ENCODE data around the gene DLG5.
A peak's percentile ranks its signal among the peaks of the same experiment; 100 is the strongest.

Gene DLG5

DNA sequence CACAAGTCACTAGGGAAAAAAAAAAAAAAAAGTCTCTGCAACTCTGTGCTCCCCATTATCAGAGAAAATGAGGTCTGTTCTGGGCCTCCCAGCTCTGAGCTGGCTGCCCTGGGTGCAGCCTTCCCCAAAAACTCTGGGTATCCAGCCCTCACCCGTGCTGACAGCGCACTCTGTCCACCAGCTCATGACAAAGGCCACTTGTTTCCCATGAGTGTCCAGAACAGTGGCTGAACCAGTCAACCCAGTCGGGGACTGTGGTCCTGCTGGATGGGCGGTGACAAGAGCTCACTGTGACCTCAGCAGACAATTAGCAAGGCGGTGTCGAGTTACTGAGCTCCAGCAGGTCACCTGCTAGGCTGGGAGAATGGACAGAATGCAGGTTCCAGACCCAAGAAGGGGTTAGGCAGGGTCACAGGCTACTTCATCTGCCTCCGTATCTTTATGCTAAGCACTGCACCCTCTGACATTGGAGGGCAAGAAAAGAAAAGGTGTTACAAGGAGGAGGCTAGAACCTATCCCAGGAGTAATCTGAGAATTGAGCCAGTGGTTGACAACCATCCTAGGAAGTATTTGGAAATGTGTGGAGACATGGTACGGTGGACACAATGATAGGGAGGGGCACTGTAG is 37.2 kb downstream of the DLG5 start:
- H3K27ac ChIP-seq, result peak overlapping the region; percentile 98
- TF ChIP-seq, protein P1, sequence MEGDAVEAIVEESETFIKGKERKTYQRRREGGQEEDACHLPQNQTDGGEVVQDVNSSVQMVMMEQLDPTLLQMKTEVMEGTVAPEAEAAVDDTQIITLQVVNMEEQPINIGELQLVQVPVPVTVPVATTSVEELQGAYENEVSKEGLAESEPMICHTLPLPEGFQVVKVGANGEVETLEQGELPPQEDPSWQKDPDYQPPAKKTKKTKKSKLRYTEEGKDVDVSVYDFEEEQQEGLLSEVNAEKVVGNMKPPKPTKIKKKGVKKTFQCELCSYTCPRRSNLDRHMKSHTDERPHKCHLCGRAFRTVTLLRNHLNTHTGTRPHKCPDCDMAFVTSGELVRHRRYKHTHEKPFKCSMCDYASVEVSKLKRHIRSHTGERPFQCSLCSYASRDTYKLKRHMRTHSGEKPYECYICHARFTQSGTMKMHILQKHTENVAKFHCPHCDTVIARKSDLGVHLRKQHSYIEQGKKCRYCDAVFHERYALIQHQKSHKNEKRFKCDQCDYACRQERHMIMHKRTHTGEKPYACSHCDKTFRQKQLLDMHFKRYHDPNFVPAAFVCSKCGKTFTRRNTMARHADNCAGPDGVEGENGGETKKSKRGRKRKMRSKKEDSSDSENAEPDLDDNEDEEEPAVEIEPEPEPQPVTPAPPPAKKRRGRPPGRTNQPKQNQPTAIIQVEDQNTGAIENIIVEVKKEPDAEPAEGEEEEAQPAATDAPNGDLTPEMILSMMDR (conservative IDR thresholded peaks at IDR 0.05), result no peak

DNA sequence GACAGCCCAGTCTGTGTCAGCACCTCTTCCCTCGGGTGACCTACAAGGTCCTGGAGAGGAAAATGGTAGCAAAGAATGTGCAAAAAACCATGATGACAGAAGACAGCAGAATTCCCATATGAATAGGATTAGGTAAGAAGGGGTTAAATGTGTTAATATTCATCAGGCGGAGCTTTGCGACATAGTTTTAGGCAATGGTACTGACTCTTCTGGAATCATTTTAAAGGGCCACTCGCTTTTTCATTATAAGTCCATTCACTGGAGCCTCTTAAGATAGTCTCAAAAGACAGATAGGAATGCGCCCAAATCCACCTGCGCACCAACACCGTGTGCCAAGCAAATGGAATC is 38.2 kb downstream of the DLG5 start:
- peak overlapping the region; percentile 98 for H3K27ac ChIP-seq
- TF ChIP-seq, protein P1 (conservative IDR thresholded peaks at IDR 0.05), result no peak

DNA sequence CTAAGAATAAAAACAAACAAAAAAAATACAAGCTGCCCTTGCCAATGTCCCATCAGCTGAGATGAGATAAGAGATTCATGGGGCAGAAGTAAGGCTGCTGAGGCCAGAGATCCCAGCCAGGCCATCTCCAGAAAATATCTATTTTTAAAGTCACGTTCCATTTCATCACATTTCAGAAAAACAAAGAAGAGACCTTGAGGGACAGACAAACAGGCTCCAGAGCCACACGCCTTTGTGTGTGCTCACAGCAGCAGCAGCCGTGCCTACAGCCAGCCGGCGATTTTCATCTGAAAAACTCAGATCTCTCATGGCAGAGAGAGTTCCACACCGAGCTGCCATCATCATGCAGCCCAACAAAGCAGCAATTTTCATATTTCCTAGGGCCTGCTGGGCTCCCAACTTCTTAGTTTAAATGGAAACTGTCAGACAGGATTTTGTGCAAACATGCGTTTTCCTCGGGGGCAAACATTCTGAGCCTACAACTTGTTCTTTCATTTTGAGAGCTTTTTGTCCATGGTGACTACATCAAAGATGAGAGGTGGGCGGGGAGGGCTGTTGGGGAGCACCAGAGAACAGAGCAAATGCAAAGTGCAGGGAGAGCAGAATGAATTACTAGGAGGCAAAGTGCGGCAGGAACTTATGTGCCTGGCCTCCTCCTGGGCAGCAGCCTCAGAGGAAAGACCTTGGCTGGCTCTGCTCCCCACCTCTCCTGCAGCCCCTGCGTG is 38.8 kb downstream of the DLG5 start:
- peak overlapping the region; percentile 98 for H3K27ac ChIP-seq
- TF ChIP-seq, protein P1 (conservative IDR thresholded peaks at IDR 0.05), result no peak

DNA sequence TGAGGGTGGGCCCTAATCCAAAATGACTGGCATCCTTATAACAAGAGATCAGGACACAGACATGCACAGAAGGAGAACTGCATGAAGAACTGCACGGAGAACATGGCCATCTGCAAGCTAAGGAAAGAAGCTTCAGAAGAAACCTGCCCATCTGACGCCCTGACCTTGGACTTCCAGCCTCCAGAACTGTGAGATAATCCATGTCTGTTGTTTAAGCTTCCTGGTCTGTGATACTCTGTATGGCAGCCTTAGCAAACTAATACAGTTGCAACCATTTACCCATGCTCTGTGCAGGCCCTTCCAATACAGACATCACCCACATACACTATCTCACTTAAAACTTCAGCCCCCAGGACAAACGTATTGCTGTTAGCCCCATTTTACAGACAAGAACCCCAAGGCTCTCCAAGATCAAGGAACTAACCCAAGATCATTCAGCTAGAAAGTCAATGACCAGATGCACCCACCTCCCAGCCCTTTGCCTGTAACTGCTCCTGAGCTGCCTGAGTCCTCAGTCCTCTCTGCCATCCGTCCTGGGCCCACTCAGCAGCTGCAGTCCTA is 39.7 kb downstream of the DLG5 start:
- H3K27ac ChIP-seq, result peak overlapping the region; percentile 98
- TF ChIP-seq, protein P1 (conservative IDR thresholded peaks at IDR 0.05), result no peak

DNA sequence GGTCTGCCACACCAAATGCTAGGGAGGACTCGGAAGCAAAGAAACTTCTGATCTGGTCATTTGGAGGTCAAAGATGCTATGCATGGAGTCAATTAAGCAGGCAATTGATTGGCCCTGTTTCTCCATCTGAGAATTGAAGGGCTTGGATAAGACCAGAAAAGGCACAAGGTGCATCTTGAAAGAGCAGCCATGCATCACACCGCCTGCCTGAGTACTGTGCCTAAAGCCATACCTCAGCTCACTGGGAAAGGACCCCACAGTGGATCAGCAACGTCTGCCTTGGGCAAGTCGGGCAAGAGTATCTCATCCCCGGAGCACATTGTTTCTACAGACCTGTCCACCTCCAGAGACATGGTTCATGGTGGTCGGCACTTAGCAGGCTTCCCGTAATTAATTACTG is 42.4 kb downstream of the DLG5 start:
- TF ChIP-seq, protein P1 (conservative IDR thresholded peaks at IDR 0.05), result no peak
- peak overlapping the region; percentile 98; the same call in 1 of the 2 replicates for H3K27ac ChIP-seq

DNA sequence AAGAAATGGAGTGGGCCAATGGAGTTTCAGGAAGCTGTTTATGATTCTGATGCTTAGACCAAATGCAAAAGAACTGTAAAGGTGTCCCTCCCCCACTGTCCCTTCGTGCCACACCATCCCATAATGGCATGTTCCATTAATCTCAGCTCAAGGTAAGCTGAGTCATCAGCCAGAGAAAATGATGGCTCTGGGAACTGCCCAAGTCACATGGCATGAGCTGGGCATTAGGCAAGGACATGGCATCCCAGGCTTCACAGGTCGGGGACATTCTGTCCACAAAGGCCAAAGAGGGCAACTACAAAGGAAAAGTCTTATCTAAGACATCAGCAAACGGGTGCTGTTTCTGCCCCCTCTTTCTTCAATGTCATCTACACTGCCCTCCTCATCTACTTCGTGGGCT is 44.9 kb downstream of the DLG5 start:
- H3K27ac ChIP-seq, result no peak overlapping the region
- TF ChIP-seq, protein P1 (conservative IDR thresholded peaks at IDR 0.05), result no peak

DNA sequence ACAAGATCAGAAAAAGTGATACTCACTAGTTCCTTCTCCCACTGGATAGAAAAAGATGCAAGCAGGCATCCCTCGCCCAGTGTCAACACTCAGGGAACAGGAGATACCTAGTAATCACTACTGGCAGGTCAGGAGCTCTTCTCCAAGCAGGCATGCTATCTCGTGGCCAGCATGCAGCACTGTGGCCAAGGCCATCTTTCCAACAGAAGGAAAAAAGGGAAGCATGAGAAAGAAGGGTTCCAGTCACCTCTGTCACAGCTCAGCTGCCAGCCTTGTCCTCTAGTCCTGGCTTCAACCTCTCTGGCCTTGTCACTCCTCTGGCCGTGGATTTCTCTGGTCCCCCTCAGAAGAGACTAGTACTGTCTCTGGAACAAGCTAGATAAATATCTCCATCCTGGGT is 45.3 kb downstream of the DLG5 start:
- TF ChIP-seq, protein P1 (conservative IDR thresholded peaks at IDR 0.05), result no peak
- no peak overlapping the region for H3K27ac ChIP-seq
